Measurements from ENCODE around the gene TMEM43.

Gene TMEM43

DNA sequence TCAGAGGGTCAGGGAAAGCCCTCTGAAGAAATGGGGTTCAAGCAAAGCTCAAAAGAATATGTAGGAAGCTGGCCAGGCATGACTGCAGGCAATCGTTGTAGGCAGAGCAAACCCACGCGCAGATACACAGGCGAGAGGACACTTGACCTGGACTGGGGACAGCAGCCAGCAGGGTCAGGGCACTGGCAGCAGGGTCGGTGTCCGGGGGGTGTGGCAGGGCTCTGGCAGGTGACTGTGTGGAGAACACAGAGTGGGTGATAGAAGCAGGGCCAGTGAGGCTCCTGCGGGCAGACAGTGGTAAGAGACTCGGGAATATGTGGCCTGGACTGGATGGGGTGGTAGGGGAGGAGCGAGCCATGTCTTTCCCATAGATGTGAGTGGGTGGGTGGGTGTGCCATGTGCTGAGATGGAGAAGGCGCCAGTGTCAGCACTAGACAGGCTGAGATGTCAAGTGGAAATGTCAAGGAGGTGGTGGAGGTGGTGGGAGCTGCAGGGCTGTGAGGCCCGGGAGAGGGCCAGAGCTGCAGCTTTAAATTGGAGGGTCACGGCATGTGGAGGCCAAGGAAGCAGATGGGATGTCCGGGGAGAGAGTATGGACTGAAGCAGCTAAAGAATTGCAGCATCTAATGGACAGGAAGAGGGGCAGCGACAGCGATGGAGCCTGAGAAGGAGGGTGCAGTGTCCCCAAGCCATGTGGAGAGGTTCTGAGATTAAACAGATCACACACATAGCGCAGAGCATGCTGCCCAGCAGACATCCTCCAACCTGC is 13.4 kb downstream of the TMEM43 start:
- DNase-seq (ENCODE audit: low spot score), result no peak

DNA sequence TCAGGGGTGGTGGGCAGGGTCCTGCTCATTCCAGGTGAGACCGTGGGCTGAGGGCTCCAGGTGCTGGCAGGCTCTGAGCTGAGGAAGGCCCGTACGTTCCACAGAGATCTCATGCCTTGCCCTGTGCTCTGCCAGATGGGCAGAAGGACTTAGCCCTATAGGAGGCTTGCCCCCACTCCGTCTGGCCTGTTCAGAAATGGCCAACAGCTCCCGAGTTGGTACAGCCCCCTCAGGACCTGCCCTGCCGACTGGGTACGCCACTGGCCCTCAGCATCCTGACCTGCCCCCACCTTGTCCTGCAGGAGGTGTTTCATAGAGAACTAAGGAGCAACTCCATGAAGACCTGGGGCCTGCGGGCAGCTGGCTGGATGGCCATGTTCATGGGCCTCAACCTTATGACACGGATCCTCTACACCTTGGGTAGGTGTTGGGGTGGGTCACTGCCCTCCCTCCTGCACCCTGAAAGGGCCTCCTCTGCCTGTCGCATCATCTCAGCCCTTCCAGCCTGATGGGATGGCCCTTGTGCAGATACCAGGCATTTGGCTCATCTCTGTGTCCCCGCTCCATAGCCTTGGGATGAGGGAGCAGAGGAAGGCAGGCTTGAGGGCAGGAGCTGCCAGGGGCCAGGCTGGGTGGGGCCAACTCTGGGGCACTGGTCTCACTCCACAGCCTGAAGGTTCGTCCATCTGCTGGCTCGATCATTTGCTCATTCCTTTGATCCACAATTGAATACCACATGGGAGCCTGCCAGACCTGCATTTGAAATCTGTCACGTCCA is 14.2 kb downstream of the TMEM43 start:
- DNase-seq (ENCODE audit: low spot score), result no peak

DNA sequence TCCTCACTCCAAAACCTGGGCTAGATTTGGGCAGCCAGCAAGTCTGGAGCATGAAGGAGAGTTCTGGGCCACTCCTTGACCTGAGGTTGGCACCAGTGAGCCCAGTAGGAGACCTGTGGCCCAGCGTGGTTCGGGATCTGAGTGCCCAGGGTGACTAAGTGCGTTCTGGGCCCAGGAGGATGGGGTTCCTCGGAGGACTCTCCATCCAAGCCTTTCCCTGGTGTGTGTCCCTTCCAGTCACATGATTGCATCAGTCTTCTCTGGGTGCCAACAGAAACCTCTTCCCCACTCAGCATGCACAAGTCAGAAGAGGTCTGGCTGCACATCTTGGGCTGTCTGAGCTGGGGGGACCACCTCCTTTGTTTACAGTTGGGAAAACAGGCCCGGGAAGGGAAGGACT is 14.9 kb downstream of the TMEM43 start:
- DNase-seq (ENCODE audit: low spot score), result no peak

DNA sequence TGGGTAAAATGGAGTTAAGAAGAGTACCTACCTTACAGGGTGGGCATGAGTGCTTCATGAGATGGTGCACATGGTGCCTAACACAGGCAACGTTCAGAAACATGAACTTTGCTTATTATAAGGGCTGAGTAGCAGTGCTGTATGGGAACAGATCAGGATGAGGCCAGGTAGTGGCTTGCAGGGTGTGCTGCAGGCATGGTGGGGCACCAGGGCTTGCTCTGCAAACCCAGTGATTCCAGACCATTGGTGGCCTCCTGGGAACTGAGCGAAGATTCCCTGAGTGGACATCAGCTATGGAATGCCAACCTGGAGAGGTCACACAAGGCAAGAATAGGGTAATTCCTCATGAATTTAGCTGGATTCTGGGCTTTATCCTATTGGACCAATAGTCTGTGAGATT is 15.8 kb downstream of the TMEM43 start:
- DNase-seq (ENCODE audit: low spot score), result no peak

DNA sequence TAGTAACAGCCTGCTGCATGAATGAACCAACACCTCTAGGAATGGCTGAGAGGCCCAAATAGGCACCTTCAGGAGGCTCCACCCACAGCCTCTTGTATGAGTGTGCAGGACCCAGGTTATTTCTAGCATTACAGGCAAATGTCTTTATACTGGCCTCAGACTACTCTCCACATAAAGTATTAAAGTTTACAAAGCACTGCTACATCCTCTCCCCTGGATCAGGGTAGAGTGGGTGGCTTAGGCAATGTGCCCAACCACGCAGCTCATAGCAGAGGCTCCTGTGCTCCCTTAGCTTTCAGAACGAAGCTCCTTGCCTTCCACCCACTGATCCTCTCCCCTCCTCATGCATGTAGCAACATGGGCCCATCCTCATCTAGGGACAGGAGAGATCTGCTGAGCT is 16.3 kb downstream of the TMEM43 start:
- no peak for DNase-seq (ENCODE audit: low spot score)

DNA sequence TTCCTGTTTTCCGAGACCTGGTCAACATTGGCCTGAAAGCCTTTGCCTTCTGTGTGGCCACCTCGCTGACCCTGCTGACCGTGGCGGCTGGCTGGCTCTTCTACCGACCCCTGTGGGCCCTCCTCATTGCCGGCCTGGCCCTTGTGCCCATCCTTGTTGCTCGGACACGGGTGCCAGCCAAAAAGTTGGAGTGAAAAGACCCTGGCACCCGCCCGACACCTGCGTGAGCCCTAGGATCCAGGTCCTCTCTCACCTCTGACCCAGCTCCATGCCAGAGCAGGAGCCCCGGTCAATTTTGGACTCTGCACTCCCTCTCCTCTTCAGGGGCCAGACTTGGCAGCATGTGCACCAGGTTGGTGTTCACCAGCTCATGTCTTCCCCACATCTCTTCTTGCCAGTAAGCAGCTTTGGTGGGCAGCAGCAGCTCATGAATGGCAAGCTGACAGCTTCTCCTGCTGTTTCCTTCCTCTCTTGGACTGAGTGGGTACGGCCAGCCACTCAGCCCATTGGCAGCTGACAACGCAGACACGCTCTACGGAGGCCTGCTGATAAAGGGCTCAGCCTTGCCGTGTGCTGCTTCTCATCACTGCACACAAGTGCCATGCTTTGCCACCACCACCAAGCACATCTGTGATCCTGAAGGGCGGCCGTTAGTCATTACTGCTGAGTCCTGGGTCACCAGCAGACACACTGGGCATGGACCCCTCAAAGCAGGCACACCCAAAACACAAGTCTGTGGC is 16.9 kb downstream of the TMEM43 start:
- no peak for DNase-seq (ENCODE audit: low spot score)

DNA sequence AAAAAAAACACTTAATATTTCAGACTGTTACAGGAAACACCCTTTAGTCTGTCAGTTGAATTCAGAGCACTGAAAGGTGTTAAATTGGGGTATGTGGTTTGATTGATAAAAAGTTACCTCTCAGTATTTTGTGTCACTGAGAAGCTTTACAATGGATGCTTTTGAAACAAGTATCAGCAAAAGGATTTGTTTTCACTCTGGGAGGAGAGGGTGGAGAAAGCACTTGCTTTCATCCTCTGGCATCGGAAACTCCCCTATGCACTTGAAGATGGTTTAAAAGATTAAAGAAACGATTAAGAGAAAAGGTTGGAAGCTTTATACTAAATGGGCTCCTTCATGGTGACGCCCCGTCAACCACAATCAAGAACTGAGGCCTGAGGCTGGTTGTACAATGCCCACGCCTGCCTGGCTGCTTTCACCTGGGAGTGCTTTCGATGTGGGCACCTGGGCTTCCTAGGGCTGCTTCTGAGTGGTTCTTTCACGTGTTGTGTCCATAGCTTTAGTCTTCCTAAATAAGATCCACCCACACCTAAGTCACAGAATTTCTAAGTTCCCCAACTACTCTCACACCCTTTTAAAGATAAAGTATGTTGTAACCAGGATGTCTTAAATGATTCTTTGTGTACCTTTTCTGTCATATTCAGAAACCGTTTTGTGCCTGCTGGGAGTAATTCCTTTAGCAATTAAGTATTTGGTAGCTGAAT is 17.9 kb downstream of the TMEM43 start:
- DNase-seq (ENCODE audit: low spot score), result no peak

DNA sequence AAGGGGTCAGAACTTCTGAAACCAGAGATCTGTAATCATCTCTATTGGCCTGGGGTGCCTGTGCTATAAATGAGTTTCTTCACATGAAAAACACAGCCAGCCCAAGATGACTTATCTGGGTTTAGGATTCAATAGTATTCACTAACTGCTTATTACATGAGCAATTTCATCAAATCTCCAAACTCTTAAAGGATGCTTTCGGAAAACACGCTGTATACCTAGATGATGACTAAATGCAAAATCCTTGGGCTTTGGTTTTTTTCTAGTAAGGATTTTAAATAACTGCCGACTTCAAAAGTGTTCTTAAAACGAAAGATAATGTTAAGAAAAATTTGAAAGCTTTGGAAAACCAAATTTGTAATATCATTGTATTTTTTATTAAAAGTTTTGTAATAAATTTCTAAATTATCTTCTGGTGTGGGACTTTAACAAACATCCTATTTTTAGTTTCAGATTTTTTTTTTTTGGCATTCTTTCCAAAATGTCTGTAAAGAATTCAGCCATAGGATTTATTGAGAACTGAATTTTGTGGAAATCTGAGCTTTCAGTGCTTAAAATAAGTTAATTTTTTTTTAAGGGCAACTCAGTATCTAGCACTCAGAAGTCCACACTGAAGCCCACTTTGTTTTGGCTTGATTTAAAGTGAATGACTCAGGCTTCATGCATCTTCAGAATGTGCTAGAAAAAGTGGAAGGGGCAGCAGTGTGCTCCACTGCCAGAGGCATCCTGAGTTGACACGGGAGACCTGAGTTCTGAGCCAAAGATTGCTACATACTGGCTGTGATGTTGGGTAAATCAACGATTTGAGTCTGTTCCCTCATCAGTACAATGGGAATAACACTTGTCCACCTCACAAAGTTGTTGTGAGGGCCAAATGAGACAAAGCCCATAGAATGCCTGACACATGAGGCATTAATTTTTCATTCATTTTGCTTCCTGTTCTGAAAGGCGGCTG is 18.7 kb downstream of the TMEM43 start:
- no peak for DNase-seq (ENCODE audit: low spot score)

DNA sequence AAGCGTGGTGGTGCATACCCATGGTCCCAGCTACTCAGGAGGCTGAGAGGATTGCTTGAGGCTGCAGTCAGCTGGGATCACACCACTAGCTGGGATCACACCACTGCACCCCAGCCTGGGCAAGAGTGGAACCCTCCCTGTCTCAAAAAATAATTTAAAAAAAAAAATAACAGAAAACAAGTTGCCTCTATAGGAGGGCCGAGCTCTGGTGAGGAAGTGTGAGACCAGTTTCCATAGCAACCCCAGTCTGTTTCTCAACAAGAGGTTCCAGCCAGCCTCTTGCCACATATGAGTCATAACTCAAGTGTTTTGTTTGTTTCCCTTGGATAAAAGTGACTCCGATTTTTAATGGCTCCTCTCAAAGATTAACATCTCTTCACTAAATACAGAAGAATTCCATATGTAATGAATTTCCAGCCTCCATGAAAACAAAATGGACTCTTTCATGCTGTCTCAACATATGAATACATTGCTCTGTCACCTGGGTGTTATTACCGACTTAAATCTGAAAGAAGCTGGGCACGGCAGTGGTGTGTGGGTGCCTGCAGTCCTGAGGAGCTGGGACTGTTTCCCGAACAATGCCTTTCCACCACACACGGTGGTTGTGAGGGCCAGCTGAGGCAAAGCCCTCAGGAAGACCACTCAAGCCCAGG is 19.7 kb downstream of the TMEM43 start:
- DNase-seq (ENCODE audit: low spot score), result peak; percentile 35

DNA sequence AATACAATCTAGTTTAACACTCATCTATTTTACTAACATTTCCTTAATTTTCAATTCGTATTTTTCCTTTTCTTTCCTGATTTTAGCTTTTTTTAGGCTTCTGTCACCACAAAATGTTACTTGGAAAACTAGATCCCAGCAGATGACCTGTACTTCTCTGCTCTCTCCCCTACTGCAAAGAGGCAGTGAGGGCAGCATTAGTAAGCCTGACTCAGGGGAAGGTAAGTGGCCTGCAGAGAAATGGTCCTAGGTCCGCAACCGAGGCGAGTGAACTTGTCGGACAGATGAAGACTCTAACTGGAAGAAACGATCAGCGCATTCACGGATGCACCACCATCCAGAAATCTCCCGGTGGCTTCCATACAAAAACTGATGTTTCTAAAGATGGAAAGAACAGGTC is 20.4 kb downstream of the TMEM43 start:
- DNase-seq (ENCODE audit: low spot score), result no peak

DNA sequence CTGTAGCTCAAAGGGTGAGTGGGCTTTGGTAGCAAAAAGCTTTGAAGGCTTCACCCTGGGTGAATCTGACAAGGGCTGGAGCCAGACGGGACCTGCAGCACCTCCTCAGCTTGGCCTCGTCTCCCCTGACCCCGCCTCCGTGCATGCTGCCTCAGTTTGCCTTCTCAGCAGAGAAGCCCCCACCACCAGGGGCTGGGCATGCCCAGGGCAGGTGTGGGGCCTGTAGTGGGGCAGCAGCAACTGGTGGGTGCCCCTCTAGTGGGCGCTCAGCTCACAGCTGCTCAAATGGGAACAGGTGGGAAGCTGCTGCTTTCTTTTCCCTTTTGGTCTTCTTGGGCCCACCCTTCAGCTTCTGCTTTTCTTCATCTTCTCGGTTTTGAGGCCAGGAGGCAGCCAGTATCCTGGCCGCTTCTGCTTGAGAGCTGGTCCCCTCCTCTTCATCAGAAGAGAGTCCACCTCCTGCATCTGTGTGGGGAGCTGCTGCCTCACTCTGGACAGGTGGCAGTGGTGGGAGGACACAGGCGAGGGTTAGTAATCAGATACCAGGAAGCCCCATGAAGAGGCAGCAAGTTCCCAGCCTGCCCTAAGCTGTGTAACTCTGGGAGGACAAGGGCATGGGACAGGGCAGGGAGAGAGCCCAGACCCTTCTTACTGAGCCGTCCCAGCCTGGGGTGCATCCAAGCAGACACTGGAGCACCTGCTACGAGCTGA is 21.0 kb downstream of the TMEM43 start:
- DNase-seq (ENCODE audit: low spot score), result no peak

DNA sequence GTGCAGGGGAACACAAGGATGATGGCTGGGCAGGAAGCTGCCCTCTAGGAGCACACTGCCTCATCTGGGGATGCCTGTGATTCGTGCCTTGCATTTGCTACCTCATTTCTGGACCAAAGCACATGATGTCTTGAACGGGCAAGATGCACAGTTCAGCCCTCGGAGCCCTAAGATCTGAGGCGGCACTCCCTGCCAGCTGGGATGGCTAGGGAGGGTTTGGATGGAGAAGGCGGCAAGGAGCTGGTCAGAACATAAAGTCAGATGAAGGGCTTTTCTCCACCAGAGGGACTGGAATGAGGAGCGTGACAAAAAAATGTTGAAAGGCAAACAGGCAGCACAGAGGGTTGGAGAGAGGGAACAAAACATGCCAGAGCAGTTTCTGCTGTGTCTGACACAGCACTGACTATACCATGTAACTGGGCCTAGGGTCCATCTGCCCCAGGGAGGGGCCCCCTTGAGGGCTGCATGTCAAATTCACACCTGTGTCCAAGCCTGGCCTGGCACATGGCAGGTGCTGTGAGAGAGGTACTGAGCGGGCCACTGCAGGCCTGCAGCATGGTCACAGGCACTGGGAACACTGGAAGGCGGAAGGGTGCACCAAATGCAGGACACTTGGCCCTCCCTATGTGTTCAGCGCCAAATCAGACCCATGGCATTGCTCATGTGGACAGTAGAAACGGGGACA is 21.7 kb downstream of the TMEM43 start:
- DNase-seq (ENCODE audit: low spot score), result no peak

DNA sequence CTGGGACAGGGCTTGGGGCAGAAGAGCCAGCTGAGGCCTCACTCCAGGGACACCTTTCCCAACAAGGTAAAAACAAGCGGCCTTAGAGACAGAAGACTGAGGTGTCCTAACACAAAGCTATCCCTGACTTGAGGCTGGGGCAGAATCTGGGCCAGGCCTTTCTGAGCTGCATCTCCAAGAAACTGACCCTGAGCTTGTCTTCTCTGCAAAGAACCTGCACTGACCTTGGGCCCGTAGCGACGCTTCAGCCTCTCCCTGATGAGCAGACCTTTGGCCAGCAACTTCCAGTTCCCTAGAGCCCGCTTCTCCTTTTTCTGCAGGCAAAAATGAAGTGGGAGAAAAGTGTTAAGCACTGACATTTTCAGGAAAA is 22.2 kb downstream of the TMEM43 start:
- no peak for DNase-seq (ENCODE audit: low spot score)

DNA sequence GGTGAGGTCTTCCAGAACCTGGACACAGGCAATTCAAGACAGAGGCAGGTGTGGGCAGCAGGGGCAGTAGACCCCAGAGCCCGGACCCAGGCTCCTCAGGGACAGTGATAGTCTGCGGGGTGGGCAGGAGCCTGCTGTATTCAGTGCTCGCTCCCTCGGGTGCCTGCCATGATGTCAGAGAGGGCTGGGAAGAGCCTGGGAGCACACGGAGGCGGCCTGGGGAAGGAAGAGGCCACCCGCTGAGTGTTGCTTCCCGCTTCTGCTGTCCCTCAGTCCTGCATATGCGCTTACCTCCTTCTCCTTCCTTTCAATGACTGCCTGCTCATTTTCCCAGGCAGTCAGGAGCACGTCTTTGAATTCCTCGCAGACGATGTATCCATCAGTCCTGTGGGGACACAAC is 22.8 kb downstream of the TMEM43 start:
- no peak for DNase-seq (ENCODE audit: low spot score)

DNA sequence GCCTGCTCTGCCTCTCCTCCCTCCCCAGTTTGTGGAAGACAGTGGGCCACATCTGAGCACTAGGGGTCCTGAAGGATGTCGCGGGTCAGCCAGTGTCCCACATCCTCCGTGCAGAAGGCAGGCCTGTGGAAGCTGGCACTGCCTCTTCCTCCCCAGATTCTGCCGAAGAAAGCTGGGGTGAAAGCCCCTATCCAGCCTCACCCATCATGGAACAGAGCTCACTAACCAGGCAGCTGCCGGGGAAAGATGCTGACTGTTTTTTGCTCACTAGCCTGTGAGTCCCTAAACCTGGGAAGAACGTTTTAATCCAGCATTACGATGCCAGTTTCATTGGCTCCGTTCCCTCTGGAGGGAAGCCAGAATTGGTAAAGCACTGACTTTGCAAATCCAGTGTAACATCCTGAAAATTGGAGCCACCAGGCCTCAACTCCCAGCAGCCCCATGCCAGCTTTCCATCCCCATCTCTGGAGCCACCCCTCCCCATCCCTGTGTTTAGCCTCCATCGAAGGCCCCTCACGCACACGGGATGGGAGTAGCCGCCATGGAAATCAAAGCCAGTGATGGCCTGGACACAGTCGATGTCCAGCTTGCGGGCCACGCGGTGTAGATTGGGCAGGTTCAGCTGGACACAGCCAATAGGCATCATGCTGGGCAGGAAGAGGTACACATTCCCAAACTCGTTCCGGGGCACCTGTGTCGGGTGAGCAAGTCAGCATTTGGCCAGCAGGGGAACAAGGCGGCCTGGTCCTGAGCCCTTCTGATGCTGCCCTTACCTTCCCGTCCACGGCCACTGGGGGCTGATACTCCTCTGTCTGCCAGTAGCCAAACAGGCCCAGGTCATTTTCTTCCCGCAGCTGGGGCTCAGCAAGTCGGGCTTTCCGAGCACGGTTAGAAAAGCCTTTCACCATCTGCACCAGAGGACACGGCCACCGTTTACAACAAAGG is 23.5 kb downstream of the TMEM43 start:
- no peak for DNase-seq (ENCODE audit: low spot score)

DNA sequence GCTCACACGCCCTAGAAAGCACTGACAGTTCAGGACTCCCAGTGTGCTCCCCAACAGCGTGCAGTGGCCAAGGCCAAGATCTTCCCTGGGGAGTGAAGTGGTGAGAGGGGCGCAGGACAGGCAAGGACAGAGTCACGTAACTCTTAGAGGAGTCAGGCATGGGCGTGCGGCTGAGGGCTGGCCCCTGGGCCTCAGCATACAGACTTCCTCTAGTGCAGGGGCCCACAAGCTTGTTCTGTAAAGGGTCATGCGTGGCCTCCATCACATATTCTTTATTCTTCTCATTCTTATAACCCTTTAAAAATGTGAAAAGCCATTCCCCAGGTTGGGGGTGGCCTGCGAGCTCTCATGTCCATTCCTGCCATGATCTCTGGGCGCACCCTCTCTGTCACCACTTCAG is 25.2 kb downstream of the TMEM43 start:
- no peak for DNase-seq (ENCODE audit: low spot score)

DNA sequence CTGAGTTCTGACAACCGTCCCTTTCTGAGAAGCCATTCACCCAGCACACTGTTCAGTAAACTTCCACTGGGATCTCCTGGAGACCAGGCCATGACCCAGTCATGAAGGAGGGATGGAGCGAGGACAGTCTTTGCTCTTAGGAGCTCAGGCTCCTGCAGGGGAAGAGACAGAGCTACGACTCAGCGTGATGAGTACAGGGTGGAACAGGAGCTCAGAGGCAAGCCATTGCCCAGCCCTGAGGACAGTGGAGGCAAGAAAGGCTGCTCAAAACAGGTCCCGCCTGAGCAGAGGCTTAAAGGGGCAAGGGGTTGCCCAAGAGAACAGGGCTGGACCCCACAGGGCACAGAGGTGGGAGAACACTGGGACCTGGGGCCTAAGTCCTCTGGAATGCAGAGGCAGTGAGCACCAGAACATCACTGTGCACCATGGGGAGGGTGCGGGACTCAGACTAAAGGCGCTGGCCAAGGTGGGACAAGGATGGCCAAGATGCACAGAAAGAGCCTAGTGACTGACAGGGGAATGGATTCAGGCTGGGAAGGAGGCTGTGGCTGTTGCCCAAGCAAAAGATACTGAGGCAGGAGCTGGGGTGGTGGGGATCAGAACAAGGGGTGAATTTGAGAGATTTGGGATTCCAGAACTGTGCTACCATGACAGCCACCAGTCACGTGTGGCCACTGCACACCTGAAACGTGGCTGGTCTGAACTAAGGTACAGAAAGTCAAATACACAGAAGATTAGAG is 25.8 kb downstream of the TMEM43 start:
- no peak for DNase-seq (ENCODE audit: low spot score)
